Prostate gland (tissue), 2 donors: ENCODE measurements around the gene PDSS2.

Experiments used
- POLR2A ChIP-seq: fragments of 450-650 bp; IDR thresholded peaks from one replicate; pipeline ENCODE4 v1.6.1; 2016; ENCODE audit warnings: antibody characterized with exemption, mild to moderate bottlenecking
- POLR2AphosphoS5 ChIP-seq: sonication (generic); formaldehyde crosslinking; IDR thresholded peaks from one replicate; pipeline ENCODE4 v1.6.1; 2017; ENCODE audit warnings: antibody characterized with exemption
- TF ChIP-seq, protein P1 (sequence below), 4 experiments: fragments of 200-600 bp in 2 of 4; fragments of 450-650 bp in 2 of 4; sonication (generic) in 2 of 4; IDR thresholded peaks; 1 replicate in 3 of 4; 2 replicates in 1 of 4; pipeline ENCODE4 v1.5.1; 2016 to 2019; ENCODE audit warnings: antibody characterized with exemption in 4 of 4, mild to moderate bottlenecking in 2 of 4, moderate library complexity in 2 of 4

DNA sequence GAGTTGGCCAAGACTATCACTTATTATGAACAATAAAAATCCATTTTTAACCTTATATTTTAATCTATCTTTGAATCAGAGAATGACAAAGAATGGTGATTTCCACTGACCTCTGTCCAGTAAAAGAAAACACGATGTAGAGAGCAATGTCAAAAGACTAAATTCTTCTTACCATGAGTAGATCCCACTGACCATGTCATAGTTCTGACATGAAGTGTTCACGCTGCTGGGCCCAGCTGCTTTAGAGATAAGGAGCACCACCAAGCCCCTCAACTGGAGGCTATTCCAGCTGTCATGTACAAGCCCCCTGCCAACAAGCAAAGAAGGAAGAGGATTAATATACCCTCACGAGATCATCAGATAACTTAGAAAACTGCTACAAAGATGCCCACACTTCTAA, 125.3 kb downstream of the PDSS2 start:
- TF ChIP-seq, protein P1, sequence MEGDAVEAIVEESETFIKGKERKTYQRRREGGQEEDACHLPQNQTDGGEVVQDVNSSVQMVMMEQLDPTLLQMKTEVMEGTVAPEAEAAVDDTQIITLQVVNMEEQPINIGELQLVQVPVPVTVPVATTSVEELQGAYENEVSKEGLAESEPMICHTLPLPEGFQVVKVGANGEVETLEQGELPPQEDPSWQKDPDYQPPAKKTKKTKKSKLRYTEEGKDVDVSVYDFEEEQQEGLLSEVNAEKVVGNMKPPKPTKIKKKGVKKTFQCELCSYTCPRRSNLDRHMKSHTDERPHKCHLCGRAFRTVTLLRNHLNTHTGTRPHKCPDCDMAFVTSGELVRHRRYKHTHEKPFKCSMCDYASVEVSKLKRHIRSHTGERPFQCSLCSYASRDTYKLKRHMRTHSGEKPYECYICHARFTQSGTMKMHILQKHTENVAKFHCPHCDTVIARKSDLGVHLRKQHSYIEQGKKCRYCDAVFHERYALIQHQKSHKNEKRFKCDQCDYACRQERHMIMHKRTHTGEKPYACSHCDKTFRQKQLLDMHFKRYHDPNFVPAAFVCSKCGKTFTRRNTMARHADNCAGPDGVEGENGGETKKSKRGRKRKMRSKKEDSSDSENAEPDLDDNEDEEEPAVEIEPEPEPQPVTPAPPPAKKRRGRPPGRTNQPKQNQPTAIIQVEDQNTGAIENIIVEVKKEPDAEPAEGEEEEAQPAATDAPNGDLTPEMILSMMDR (IDR thresholded peaks at IDR 0.05): no peak
- TF ChIP-seq POLR2A (no peak), POLR2AphosphoS5 (no peak)
